ENCODE results near the gene NR6A1. TPM values are rescaled to one million over a fixed set of nuclear protein-coding genes. Genes with fewer than 3 reads are reported as not detected.

Gene NR6A1
- total RNA-seq, 5 donors from 2014 or later (not counting 1 experiment from before 2014, with no cell fraction given): 0.19 to 0.50 (median 0.40) TPM; not detected in 1

DNA sequence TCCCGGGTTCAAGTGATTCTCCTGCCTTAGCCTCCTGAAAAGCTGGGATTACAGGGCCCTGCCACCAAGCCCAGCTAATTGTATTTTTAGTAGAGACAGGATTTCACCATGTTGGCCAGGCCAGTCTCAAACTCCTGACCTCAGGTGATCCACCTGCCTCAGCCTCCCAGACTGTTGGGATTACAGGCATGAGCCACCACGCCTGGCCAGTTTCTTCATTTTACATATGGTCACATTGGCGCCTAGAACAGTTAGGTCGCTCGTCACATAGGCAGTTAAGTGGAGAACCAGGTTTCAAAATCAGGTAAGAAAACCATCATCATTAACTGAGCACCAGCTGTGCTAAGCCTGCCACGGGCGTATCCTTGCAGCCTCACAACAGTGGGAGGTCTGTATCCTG is 41.9 kb upstream of the NR6A1 start:
- H3K27me3 Mint-ChIP-seq: peaks cover 9% of the 10 kb centered on the region in 2 donors
- CTCF ChIA-PET: no interaction called here
- no peak overlapping the region for H3K4me3 Mint-ChIP-seq

DNA sequence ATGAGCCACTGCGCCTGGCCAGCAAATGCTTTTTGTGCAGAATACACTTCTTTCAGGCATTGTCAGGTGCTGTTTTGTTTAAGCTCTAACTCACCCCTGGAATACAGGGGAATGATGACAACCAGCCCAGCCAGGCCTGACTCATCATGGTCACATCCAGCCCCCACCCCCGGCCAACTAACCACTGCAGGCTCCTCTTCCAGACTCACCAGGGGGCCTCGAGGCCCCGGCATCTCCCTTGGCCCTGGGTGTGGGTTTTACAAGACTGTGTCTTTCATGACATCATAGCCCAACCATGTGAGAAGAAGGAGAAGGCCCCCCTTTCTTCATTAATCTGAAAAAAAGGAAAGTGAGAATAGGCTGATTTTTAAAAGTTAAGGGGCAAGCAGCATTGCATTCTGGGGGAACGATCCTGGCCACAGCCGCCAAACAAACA is 41.3 kb upstream of the NR6A1 start:
- no peak for DNase-seq
- no peaks in the 10 kb centered on the region for H3K9me3 ChIP-seq
- WGBS (ENCODE audit: insufficient coverage): 50% methylated on average over 1 of the region's 6 CpGs
- no peaks in the 10 kb centered on the region for H3K4me1 ChIP-seq (ENCODE audit: control insufficient read depth in 1 of 2, extremely low read depth in 1 of 2, insufficient read depth in 2 of 2, low read length in 2 of 2)
- no peak overlapping the region for H3K4me3 Mint-ChIP-seq
- POLR2A ChIA-PET: no interaction called here
- CTCF ChIA-PET: no interaction called here
- H3K4me3 ChIP-seq (ENCODE audit: control insufficient read depth in 1 of 2, extremely low read depth in 1 of 2, low read length in 1 of 2): no peak overlapping the region
- no peaks in the 10 kb centered on the region for H3K36me3 ChIP-seq (ENCODE audit: control insufficient read depth in 2 of 2, extremely low read depth in 1 of 2, insufficient read depth in 1 of 2, low read length in 1 of 2)
- H3K27me3 ChIP-seq (replicated peaks in 1 of 2; ENCODE audit: control insufficient read depth in 2 of 2, extremely low read depth in 1 of 2, insufficient read depth in 2 of 2, low read length in 1 of 2): peaks cover 0 to 33% of the 10 kb centered on the region in 2 experiments
- no peak overlapping the region for H3K27ac Mint-ChIP-seq
- H3K27ac ChIP-seq (ENCODE audit: low read length): no peak overlapping the region
- no peaks in the 10 kb centered on the region for H3K36me3 Mint-ChIP-seq
- H3K9me3 Mint-ChIP-seq: no peaks in the 10 kb centered on the region
- no peaks in the 10 kb centered on the region for H3K4me1 Mint-ChIP-seq
- ATAC-seq (replicated peaks in 1 of 4): no peak
- peaks cover 8% of the 10 kb centered on the region in 2 donors for H3K27me3 Mint-ChIP-seq

More for the DNA sequence above, 41.9 kb upstream of the NR6A1 start:
- H3K9me3 Mint-ChIP-seq: no peaks in the 10 kb centered on the region
- Histone ChIP-seq H3K27ac (ENCODE audit: low read length) (no peak overlapping the region), H3K4me3 (ENCODE audit: control insufficient read depth in 1 of 2, extremely low read depth in 1 of 2, low read length in 1 of 2) (no peak overlapping the region), H3K4me1 (ENCODE audit: control insufficient read depth in 1 of 2, extremely low read depth in 1 of 2, insufficient read depth in 2 of 2, low read length in 2 of 2) (no peaks in the 10 kb centered on the region), H3K9me3 (no peaks in the 10 kb centered on the region), H3K27me3 (replicated peaks in 1 of 2; ENCODE audit: control insufficient read depth in 2 of 2, extremely low read depth in 1 of 2, insufficient read depth in 2 of 2, low read length in 1 of 2) (peaks cover 0 to 30% of the 10 kb centered on the region in 2 experiments), H3K36me3 (ENCODE audit: control insufficient read depth in 2 of 2, extremely low read depth in 1 of 2, insufficient read depth in 1 of 2, low read length in 1 of 2) (no peaks in the 10 kb centered on the region)
- H3K27ac Mint-ChIP-seq: no peak overlapping the region
- no peak for ATAC-seq (replicated peaks in 1 of 4)
- DNase-seq: no peak
- 83% methylated on average over 1 of the region's 7 CpGs for WGBS (ENCODE audit: insufficient coverage)
- H3K4me1 Mint-ChIP-seq: peaks cover 0 to under 1% (median 0%) of the 10 kb centered on the region in 3 donors
- H3K36me3 Mint-ChIP-seq: no peaks in the 10 kb centered on the region
- POLR2A ChIA-PET: no interaction called here

DNA sequence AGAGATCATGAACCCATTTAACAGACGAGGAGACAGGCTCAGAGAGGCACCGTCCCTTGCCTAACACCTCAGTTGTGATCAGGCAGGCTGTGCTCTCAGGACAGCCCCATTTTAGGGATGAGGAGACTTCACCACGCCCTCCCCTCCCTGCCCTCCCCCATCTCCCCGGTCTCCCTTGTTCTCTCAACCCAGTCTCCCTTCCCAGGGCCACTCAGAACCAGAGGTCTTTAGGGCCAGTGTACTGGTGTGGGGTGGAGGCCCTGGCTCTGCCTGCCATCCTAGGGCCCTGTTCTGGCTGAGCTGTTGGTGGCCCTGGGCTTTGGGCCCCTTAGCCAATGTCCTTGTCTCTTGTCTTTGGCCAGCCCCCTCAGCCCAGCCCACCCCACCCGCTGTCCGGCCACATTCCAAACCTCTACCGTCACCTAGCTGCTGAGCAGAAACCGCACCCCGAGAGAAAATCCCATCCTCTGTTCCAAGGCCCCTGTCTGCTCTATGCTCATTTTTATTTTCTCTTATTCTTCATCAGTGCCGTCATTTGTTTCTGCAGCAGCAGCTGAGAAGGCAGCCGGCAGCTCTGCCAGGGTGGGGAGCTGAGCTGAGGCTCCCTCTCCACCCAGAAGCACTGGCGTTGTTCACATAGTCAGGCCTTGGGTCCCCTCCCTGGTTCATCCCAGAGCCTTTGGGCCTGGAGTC is 39.7 kb upstream of the NR6A1 start:
- Histone ChIP-seq H3K27ac (ENCODE audit: low read length) (no peak overlapping the region), H3K4me1 (ENCODE audit: control insufficient read depth in 1 of 2, extremely low read depth in 1 of 2, insufficient read depth in 2 of 2, low read length in 2 of 2) (no peaks in the 10 kb centered on the region), H3K4me3 (ENCODE audit: control insufficient read depth in 1 of 2, extremely low read depth in 1 of 2, low read length in 1 of 2) (no peak overlapping the region), H3K36me3 (ENCODE audit: control insufficient read depth in 2 of 2, extremely low read depth in 1 of 2, insufficient read depth in 1 of 2, low read length in 1 of 2) (no peaks in the 10 kb centered on the region), H3K9me3 (no peaks in the 10 kb centered on the region), H3K27me3 (replicated peaks in 1 of 2; ENCODE audit: control insufficient read depth in 2 of 2, extremely low read depth in 1 of 2, insufficient read depth in 2 of 2, low read length in 1 of 2) (peaks cover 0 to 30% of the 10 kb centered on the region in 2 experiments)
- Mint-ChIP-seq H3K36me3 (no peaks in the 10 kb centered on the region), H3K4me1 (no peaks in the 10 kb centered on the region), H3K4me3 (no peak overlapping the region), H3K27me3 (peaks cover 5 to 11% of the 10 kb centered on the region in 2 donors), H3K9me3 (no peaks in the 10 kb centered on the region), H3K27ac (no peak overlapping the region)
- ChIA-PET POLR2A (no interaction called here), CTCF (no interaction called here)
- DNase-seq (no peak), ATAC-seq (replicated peaks in 1 of 4) (no peak)
- 89% methylated on average over 7 of the region's 12 CpGs for WGBS (ENCODE audit: insufficient coverage)

DNA sequence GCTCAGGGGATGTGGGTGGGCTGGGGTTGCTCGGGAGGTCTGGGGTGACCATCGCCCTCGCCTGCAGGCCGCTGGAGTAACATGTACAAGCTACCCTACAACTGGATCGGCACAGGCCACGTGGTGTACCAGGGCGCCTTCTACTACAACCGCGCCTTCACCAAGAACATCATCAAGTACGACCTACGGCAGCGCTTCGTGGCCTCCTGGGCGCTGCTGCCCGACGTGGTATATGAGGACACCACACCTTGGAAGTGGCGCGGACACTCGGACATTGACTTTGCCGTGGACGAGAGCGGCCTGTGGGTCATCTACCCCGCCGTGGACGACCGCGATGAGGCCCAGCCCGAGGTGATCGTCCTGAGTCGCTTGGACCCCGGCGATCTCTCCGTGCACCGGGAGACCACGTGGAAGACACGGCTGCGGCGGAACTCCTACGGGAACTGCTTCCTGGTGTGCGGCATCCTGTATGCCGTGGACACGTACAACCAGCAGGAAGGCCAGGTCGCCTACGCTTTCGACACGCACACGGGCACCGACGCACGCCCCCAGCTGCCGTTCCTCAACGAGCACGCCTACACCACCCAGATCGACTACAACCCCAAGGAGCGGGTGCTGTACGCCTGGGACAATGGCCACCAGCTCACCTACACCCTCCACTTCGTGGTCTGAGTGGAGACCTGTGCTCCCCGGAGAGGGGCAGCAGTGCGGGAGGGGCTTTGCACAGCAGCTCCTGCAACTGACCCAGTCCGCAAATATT is 38.8 kb upstream of the NR6A1 start:
- Histone ChIP-seq H3K9me3 (no peaks in the 10 kb centered on the region), H3K4me3 (ENCODE audit: control insufficient read depth in 1 of 2, extremely low read depth in 1 of 2, low read length in 1 of 2) (no peak overlapping the region), H3K27me3 (replicated peaks in 1 of 2; ENCODE audit: control insufficient read depth in 2 of 2, extremely low read depth in 1 of 2, insufficient read depth in 2 of 2, low read length in 1 of 2) (peaks cover 0 to 30% of the 10 kb centered on the region in 2 experiments), H3K27ac (ENCODE audit: low read length) (no peak overlapping the region), H3K36me3 (ENCODE audit: control insufficient read depth in 2 of 2, extremely low read depth in 1 of 2, insufficient read depth in 1 of 2, low read length in 1 of 2) (no peaks in the 10 kb centered on the region), H3K4me1 (ENCODE audit: control insufficient read depth in 1 of 2, extremely low read depth in 1 of 2, insufficient read depth in 2 of 2, low read length in 2 of 2) (no peaks in the 10 kb centered on the region)
- DNase-seq (no peak), ATAC-seq (replicated peaks in 1 of 4) (no peak)
- H3K4me3 Mint-ChIP-seq: no peak overlapping the region
- no peaks in the 10 kb centered on the region for H3K9me3 Mint-ChIP-seq
- no peak overlapping the region for H3K27ac Mint-ChIP-seq
- ChIA-PET POLR2A (no interaction called here), CTCF (no interaction called here)
- H3K27me3 Mint-ChIP-seq: peaks cover 1 to 11% of the 10 kb centered on the region in 2 donors
- no peaks in the 10 kb centered on the region for H3K36me3 Mint-ChIP-seq
- WGBS (ENCODE audit: insufficient coverage): 89% methylated on average over 58 of the region's 60 CpGs
- no peaks in the 10 kb centered on the region for H3K4me1 Mint-ChIP-seq

DNA sequence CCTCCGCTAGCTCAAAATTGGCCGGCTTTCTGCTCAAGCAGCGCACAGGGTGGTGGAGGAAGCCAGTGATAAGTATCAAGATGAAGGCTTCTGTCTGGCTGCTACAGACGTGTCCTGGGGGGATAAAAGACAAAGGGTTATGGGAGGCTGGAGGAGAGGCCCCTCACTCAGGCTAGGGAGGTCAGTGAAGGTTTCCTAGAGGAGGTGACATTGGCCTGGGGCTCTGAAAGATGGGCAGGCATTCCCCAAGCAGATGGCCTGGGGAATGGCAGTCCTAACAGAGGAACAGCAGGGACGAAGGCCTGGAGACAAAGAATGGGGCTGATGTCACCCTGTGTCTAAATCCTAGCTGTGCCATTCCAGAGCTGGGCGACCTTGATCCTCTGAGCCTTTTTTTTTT is 38.1 kb upstream of the NR6A1 start:
- no peak overlapping the region for H3K27ac ChIP-seq (ENCODE audit: low read length)
- H3K27ac Mint-ChIP-seq: no peak overlapping the region
- no peaks in the 10 kb centered on the region for H3K9me3 ChIP-seq
- no peak overlapping the region for H3K4me3 Mint-ChIP-seq
- 83% methylated on average over 5 of the region's 6 CpGs for WGBS (ENCODE audit: insufficient coverage)
- POLR2A ChIA-PET: no interaction called here
- H3K36me3 Mint-ChIP-seq: no peaks in the 10 kb centered on the region
- no peak for DNase-seq
- no peak for ATAC-seq (replicated peaks in 1 of 4)
- H3K9me3 Mint-ChIP-seq: no peaks in the 10 kb centered on the region
- H3K27me3 Mint-ChIP-seq: peaks cover 1 to 11% of the 10 kb centered on the region in 2 donors
- CTCF ChIA-PET: no interaction called here
- H3K4me1 Mint-ChIP-seq: no peaks in the 10 kb centered on the region
- H3K36me3 ChIP-seq (ENCODE audit: control insufficient read depth in 2 of 2, extremely low read depth in 1 of 2, insufficient read depth in 1 of 2, low read length in 1 of 2): no peaks in the 10 kb centered on the region
- peaks cover 0 to 30% of the 10 kb centered on the region in 2 experiments for H3K27me3 ChIP-seq (replicated peaks in 1 of 2; ENCODE audit: control insufficient read depth in 2 of 2, extremely low read depth in 1 of 2, insufficient read depth in 2 of 2, low read length in 1 of 2)
- no peaks in the 10 kb centered on the region for H3K4me1 ChIP-seq (ENCODE audit: control insufficient read depth in 1 of 2, extremely low read depth in 1 of 2, insufficient read depth in 2 of 2, low read length in 2 of 2)
- H3K4me3 ChIP-seq (ENCODE audit: control insufficient read depth in 1 of 2, extremely low read depth in 1 of 2, low read length in 1 of 2): no peak overlapping the region

DNA sequence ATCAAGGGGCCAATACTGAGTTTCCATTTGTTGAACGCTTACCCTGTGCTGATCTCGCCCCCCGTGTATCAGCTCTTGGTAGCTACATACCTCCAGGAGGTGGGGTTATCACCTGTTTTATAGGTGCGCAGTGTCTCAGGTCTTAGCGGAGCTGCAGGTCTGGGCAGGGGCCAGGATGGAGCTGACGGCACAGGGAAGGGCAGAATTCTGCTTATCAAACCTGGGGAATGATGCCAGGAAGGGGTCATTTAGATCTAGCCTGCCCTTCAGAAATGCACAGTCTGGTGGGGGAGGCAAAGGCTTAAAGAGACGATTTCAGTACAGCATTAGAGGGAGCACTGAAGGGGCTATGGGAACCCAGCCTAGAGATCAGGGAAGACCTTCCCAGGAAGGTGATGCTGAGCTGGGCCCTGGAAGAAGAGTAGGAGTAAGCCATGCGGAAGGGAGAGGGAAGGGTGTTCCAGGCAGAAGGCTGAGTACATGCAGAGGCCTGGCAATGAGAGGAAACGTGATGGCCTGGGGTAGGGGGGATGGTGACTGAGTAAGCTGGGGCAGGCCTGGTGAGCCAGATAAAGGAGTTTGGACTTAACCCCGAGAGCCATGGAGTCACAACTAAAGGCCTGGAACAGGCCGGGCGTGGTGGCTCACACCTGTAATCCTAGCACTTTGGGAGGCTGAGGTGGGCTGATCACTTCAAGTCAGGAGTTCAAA is 37.3 kb upstream of the NR6A1 start:
- ChIA-PET CTCF (no interaction called here), POLR2A (no interaction called here)
- Mint-ChIP-seq H3K4me3 (no peak overlapping the region), H3K27ac (no peak overlapping the region), H3K4me1 (no peaks in the 10 kb centered on the region), H3K27me3 (peaks cover 1 to 8% of the 10 kb centered on the region in 2 donors), H3K36me3 (no peaks in the 10 kb centered on the region), H3K9me3 (no peaks in the 10 kb centered on the region)
- Histone ChIP-seq H3K4me3 (ENCODE audit: control insufficient read depth in 1 of 2, extremely low read depth in 1 of 2, low read length in 1 of 2) (no peak overlapping the region), H3K27me3 (replicated peaks in 1 of 2; ENCODE audit: control insufficient read depth in 2 of 2, extremely low read depth in 1 of 2, insufficient read depth in 2 of 2, low read length in 1 of 2) (peaks cover 0 to 26% of the 10 kb centered on the region in 2 experiments), H3K27ac (ENCODE audit: low read length) (no peak overlapping the region), H3K9me3 (no peaks in the 10 kb centered on the region), H3K36me3 (ENCODE audit: control insufficient read depth in 2 of 2, extremely low read depth in 1 of 2, insufficient read depth in 1 of 2, low read length in 1 of 2) (no peaks in the 10 kb centered on the region), H3K4me1 (ENCODE audit: control insufficient read depth in 1 of 2, extremely low read depth in 1 of 2, insufficient read depth in 2 of 2, low read length in 2 of 2) (no peaks in the 10 kb centered on the region)
- 92% methylated on average over 11 of the region's 12 CpGs for WGBS (ENCODE audit: insufficient coverage)
- no peak for ATAC-seq (replicated peaks in 1 of 4)
- no peak for DNase-seq
